ENCODE results near the gene ZNF438. TPM values are rescaled to one million over a fixed set of nuclear protein-coding genes. Genes with fewer than 3 reads are reported as not detected.

ZNF438 gene
- total RNA-seq, 2 experiments from 2014 or later = 3.1 to 3.7 TPM

- Mint-ChIP-seq H3K27ac (no peak overlapping the region), H3K36me3 (ENCODE audit: low read depth) (peaks cover 11% of the 10 kb centered on the region), H3K4me1 (peaks cover 6% of the 10 kb centered on the region), H3K27me3 (no peaks in the 10 kb centered on the region), H3K9me3 (ENCODE audit: low read depth) (peaks cover 6% of the 10 kb centered on the region), H3K4me3 (no peak overlapping the region)
- ATAC-seq (no peak), DNase-seq (no peak)
- intact Hi-C loops (cut with DNase I, micrococcal nuclease) = no loop called here
- POLR2A ChIA-PET = no interaction called here
- CTCF ChIA-PET = interaction anchor here (1.3 kb wide), 1 partner anchor 17 kb away, joined by 4 read pairs; no protein-coding TSS in a partner anchor
Observed at GRCh38 chr10:30980951-30981616, 50.6 kb downstream of the ZNF438 start.

DNA sequence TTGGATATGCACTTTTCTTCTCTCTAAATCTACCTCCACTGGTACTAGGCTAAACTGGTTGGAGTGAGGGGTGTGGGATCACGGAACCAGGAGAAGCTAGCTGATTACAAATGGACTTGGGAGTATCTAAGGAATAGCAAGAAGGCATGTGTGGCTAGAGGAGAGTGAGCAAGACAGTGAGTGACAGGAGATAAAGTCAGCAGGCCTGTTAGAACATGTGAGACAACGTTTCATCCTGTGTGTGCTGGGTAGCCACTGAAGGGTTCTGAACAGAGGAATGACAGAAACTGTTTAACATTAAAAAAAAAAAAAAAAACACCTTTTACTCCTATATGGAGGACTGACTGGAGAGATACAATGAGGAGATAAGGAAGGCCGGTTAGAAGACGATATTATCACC is 51.7 kb downstream of the ZNF438 start:
- Mint-ChIP-seq H3K36me3 (ENCODE audit: low read depth) (peaks cover 11% of the 10 kb centered on the region), H3K27ac (no peak overlapping the region), H3K4me3 (no peak overlapping the region), H3K9me3 (ENCODE audit: low read depth) (peaks cover 6% of the 10 kb centered on the region), H3K4me1 (peaks cover under 1% of the 10 kb centered on the region), H3K27me3 (no peaks in the 10 kb centered on the region)
- intact Hi-C loops (cut with DNase I, micrococcal nuclease) = no loop called here
- ATAC-seq = no peak
- CTCF ChIA-PET = no interaction called here
- POLR2A ChIA-PET = no interaction called here
- no peak for DNase-seq

- H3K9me3 Mint-ChIP-seq (ENCODE audit: low read depth) = peaks cover 6% of the 10 kb centered on the region
- DNase-seq = no peak
- no peaks in the 10 kb centered on the region for H3K27me3 Mint-ChIP-seq
- intact Hi-C loops (cut with DNase I, micrococcal nuclease) = no loop called here
- POLR2A ChIA-PET = no interaction called here
- H3K36me3 Mint-ChIP-seq (ENCODE audit: low read depth) = peaks cover 11% of the 10 kb centered on the region
- no peak for ATAC-seq
- H3K4me3 Mint-ChIP-seq = no peak overlapping the region
- H3K27ac Mint-ChIP-seq = no peak overlapping the region
- CTCF ChIA-PET = interaction anchor here (0.6 kb wide), 1 partner anchor 107 kb away, joined by 3 read pairs; no protein-coding TSS in a partner anchor
- no peaks in the 10 kb centered on the region for H3K4me1 Mint-ChIP-seq
Observed at GRCh38 chr10:30978843-30979242, 52.8 kb downstream of the ZNF438 start.

- intact Hi-C loops (cut with DNase I, micrococcal nuclease) = no loop called here
- H3K9me3 Mint-ChIP-seq (ENCODE audit: low read depth) = no peaks in the 10 kb centered on the region
- DNase-seq (no peak), ATAC-seq (no peak)
- H3K36me3 Mint-ChIP-seq (ENCODE audit: low read depth) = peaks cover 6% of the 10 kb centered on the region
- ChIA-PET CTCF (no interaction called here), POLR2A (no interaction called here)
- no peaks in the 10 kb centered on the region for H3K4me1 Mint-ChIP-seq
- H3K27ac Mint-ChIP-seq = no peak overlapping the region
- H3K27me3 Mint-ChIP-seq = no peaks in the 10 kb centered on the region
- no peak overlapping the region for H3K4me3 Mint-ChIP-seq
Observed at GRCh38 chr10:30977385-30977784, 54.3 kb downstream of the ZNF438 start.

- H3K27me3 Mint-ChIP-seq = no peaks in the 10 kb centered on the region
- DNase-seq = no peak
- peaks cover 4% of the 10 kb centered on the region for H3K36me3 Mint-ChIP-seq (ENCODE audit: low read depth)
- H3K27ac Mint-ChIP-seq = no peak overlapping the region
- ChIA-PET CTCF (no interaction called here), POLR2A (no interaction called here)
- ATAC-seq = no peak
- no peak overlapping the region for H3K4me3 Mint-ChIP-seq
- no peaks in the 10 kb centered on the region for H3K4me1 Mint-ChIP-seq
- intact Hi-C loops (cut with DNase I, micrococcal nuclease) = no loop called here
- H3K9me3 Mint-ChIP-seq (ENCODE audit: low read depth) = no peaks in the 10 kb centered on the region
Observed at GRCh38 chr10:30974773-30975415, 56.8 kb downstream of the ZNF438 start.

GRCh38 chr10:30974355-30974754 is 57.3 kb downstream of the ZNF438 start:
- intact Hi-C loops (cut with DNase I, micrococcal nuclease) = no loop called here
- H3K9me3 Mint-ChIP-seq (ENCODE audit: low read depth) = no peaks in the 10 kb centered on the region
- no peak overlapping the region for H3K4me3 Mint-ChIP-seq
- H3K27ac Mint-ChIP-seq = no peak overlapping the region
- H3K4me1 Mint-ChIP-seq = no peaks in the 10 kb centered on the region
- POLR2A ChIA-PET = no interaction called here
- CTCF ChIA-PET = interaction anchor here (0.5 kb wide), 1 partner anchor 74 kb away, joined by 3 read pairs; no protein-coding TSS in a partner anchor
- ATAC-seq (no peak), DNase-seq (no peak)
- no peaks in the 10 kb centered on the region for H3K27me3 Mint-ChIP-seq
- peaks cover 3% of the 10 kb centered on the region for H3K36me3 Mint-ChIP-seq (ENCODE audit: low read depth)

DNA sequence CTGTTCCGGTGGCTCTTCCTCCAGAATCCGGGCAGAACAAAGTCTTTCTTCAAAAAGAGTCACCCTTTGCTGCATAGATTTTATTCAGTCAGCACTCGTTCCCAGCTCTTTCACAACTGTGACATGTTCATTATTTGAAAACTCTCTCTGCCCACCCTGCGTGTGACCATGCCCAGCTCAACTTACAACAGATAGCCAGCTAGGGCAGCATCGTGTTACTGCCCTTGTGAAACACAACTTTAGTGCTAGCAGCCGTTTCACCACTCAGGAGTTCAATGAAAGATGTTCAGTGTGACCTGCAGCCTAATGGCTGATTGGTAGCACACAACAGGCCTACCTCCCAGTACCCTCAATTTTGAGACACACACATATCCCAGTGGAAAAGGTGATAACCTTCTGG is 57.9 kb downstream of the ZNF438 start:
- POLR2A ChIA-PET = no interaction called here
- Mint-ChIP-seq H3K27me3 (no peaks in the 10 kb centered on the region), H3K9me3 (ENCODE audit: low read depth) (no peaks in the 10 kb centered on the region), H3K36me3 (ENCODE audit: low read depth) (no peaks in the 10 kb centered on the region), H3K4me1 (no peaks in the 10 kb centered on the region), H3K4me3 (no peak overlapping the region), H3K27ac (no peak overlapping the region)
- intact Hi-C loops (cut with DNase I, micrococcal nuclease) = no loop called here
- CTCF ChIA-PET = interaction anchor here (0.5 kb wide), 1 partner anchor 75 kb away, joined by 3 read pairs; no protein-coding TSS in a partner anchor
- DNase-seq (no peak), ATAC-seq (no peak)

DNA sequence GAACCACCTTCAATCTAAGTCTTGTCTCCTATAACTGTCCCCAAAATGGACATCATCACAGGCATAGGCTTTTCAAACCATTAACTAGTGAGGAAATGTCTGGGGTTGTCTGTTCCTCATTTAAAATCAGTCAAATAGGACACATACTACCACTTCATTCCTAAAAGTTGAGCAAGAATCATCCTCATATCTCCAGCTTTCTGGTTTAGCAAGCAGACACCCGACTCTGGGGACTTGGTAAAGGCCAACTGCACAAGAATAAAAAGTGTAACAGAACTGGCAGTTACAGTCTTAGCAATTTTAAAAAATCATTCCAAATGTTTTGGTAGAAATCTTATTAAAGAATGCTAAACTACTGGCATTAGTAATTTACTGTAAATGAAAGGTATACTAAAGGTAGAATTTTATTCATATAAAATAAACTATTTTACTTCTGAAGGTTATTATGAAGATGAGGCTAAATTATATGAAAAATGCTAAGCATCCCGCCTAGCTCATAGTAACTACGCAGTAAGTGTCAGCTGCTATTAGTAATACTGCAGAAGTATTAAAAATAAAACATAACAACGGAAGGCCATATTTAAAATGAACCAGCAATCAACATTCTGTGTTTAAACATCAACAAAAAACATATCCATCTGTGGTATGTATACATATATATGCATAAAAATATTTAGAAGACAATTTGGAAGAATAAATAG is 60.8 kb downstream of the ZNF438 start:
- Mint-ChIP-seq H3K4me1 (peaks cover 2% of the 10 kb centered on the region), H3K4me3 (no peak overlapping the region), H3K27me3 (no peaks in the 10 kb centered on the region), H3K27ac (no peak overlapping the region), H3K9me3 (ENCODE audit: low read depth) (no peaks in the 10 kb centered on the region), H3K36me3 (ENCODE audit: low read depth) (no peaks in the 10 kb centered on the region)
- intact Hi-C loops (cut with DNase I, micrococcal nuclease) = no loop called here
- ATAC-seq (no peak), DNase-seq (no peak)
- ChIA-PET CTCF (no interaction called here), POLR2A (no interaction called here)

- Mint-ChIP-seq H3K36me3 (ENCODE audit: low read depth) (peaks cover 2% of the 10 kb centered on the region), H3K4me1 (peaks cover 14% of the 10 kb centered on the region), H3K4me3 (no peak overlapping the region), H3K9me3 (ENCODE audit: low read depth) (no peaks in the 10 kb centered on the region), H3K27ac (no peak overlapping the region), H3K27me3 (no peaks in the 10 kb centered on the region)
- no peak for ATAC-seq
- intact Hi-C loops (cut with DNase I, micrococcal nuclease) = no loop called here
- POLR2A ChIA-PET = no interaction called here
- DNase-seq = no peak
- CTCF ChIA-PET = no interaction called here
Observed at GRCh38 chr10:30968711-30969110, 63.0 kb downstream of the ZNF438 start.

DNA sequence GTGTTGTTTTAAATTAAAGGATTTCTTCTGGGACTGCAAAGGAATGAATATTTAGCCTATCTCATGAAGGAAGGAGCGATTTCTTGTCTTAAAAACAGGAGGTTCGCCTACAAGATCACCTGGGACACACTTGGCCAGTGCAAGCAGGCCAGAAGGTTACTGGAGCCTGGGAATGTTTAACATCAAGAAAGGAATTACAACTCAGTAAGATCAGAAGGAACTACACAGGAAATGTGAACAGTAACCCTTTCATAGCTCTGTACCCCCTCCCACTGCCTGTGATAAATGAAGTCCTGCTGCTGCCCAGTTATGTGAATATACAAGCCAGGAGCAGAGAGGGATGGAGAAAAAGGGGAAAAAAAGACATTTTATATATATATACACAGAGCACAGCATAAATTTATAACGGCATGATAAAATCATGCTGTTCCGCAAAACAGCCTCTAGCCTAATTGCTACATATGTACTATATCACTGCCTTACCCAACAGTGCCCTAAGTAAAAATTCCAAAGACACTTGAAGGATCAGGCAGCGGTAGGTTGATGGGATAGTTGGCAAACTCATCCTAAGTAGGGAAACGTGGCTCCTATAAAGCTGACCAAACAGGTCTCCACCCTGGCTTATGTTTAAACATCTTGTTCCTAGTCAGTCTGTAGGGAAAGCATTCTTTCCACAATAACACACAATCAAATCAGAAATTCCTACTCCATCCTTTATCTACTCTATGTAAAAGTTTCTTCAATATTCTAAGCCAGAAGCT is 63.8 kb downstream of the ZNF438 start:
- no peaks in the 10 kb centered on the region for H3K27me3 Mint-ChIP-seq
- H3K4me3 Mint-ChIP-seq = no peak overlapping the region
- DNase-seq (no peak), ATAC-seq (no peak)
- ChIA-PET CTCF (no interaction called here), POLR2A (no interaction called here)
- H3K36me3 Mint-ChIP-seq (ENCODE audit: low read depth) = peaks cover 2% of the 10 kb centered on the region
- H3K27ac Mint-ChIP-seq = no peak overlapping the region
- peaks cover 19% of the 10 kb centered on the region for H3K4me1 Mint-ChIP-seq
- intact Hi-C loops (cut with DNase I, micrococcal nuclease) = no loop called here
- no peaks in the 10 kb centered on the region for H3K9me3 Mint-ChIP-seq (ENCODE audit: low read depth)

GRCh38 chr10:30963992-30964930 is 67.4 kb downstream of the ZNF438 start:
- CTCF ChIA-PET = interaction anchor here (0.6 to 1.0 kb wide), 2 partner anchors 17 to 465 kb away, joined by 3 to 4 read pairs; no protein-coding TSS in a partner anchor
- peak overlapping the region; percentile 89 for H3K27ac Mint-ChIP-seq
- ATAC-seq = peak; percentile 86
- no peak overlapping the region for H3K4me3 Mint-ChIP-seq
- POLR2A ChIA-PET = no interaction called here
- H3K36me3 Mint-ChIP-seq (ENCODE audit: low read depth) = peaks cover 5% of the 10 kb centered on the region
- no peaks in the 10 kb centered on the region for H3K27me3 Mint-ChIP-seq
- intact Hi-C loops (cut with DNase I, micrococcal nuclease) = no loop called here
- H3K4me1 Mint-ChIP-seq = peaks cover 19% of the 10 kb centered on the region
- H3K9me3 Mint-ChIP-seq (ENCODE audit: low read depth) = no peaks in the 10 kb centered on the region
- DNase-seq = no peak

Data from activated CD4-positive, alpha-beta T cell treated with anti-CD3 and anti-CD28 coated beads for 36 hours (primary cell).